Measurements from ENCODE around the gene FBLN2. TPM values are rescaled to one million over a fixed set of nuclear protein-coding genes. Genes with fewer than 3 reads are reported as not detected.

FBLN2 gene
- total and polyA plus RNA-seq, 10 of the 15 experiments (the other 5 are each of a cell fraction or from before 2014, with no cell fraction given), result 0.03 to 0.41 (median 0.12) TPM; not detected in 2

DNA sequence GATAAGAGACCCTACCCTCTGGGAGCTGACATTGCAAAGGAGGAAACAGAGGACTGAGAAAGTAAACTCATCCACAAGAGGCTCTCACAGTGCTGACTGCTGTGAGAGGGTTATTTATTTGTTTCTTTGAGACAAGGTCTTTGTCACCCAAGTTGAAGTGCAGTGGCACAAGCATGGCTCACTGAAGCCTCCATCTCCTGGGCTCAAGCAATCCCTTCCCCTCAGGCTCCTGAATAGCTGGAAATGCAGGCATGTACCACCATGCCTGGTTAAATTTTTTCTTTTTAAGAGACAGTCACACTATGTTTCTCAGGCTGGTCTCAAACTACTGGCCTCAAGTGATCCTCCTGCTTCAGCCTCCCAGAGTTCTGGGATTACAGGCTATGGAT, 52.8 kb downstream of the FBLN2 start (continued):
- TF ChIP-seq, protein P1, sequence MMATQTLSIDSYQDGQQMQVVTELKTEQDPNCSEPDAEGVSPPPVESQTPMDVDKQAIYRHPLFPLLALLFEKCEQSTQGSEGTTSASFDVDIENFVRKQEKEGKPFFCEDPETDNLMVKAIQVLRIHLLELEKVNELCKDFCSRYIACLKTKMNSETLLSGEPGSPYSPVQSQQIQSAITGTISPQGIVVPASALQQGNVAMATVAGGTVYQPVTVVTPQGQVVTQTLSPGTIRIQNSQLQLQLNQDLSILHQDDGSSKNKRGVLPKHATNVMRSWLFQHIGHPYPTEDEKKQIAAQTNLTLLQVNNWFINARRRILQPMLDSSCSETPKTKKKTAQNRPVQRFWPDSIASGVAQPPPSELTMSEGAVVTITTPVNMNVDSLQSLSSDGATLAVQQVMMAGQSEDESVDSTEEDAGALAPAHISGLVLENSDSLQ (IDR thresholded peaks at IDR 0.05), result no peak
- TF ChIP-seq IKZF2 (IDR thresholded peaks at IDR 0.05) (no peak), RAD51 (IDR thresholded peaks at IDR 0.05) (no peak)

DNA sequence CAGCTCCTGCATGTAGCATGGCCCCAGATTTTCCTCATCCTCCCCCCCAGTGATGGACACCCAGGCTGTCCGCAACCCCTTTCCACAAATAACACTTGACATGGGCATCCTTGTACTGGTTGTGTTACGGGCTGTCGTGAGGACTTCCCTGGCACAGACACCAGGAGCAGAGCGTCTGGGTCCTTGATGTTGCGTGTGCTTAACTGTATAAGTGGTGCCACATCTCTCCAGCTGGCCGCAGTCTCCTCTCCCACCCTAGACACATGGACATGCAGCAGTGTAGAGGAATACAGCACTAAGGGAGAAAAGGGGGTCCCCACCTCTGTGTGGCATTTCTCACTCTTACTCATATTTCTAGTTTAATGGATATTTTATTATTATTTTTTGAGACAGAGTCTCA, 56.6 kb downstream of the FBLN2 start:
- CTCF ChIA-PET, result no interaction called here
- in situ Hi-C loops (cut with MboI), result no loop called here
- no peaks in the 10 kb centered on the region for H3K79me2 ChIP-seq (ENCODE audit: control insufficient read depth, insufficient read depth, low read length)
- H3K4me1 ChIP-seq (ENCODE audit: control insufficient read depth, insufficient read depth, low read length), result no peaks in the 10 kb centered on the region
- RAD21 ChIA-PET (ENCODE audit: unreplicated experiment), result no interaction called here
- FAIRE-seq (no peak), DNase-seq (ENCODE audit: low read depth, low spot score) (no peak), ATAC-seq (no peak)
- H3K4me3 ChIP-seq, result no peak overlapping the region
- SMC1A ChIA-PET (ENCODE audit: uncharacterized antibody, unreplicated experiment), result no interaction called here
- H3K9ac ChIP-seq (ENCODE audit: control insufficient read depth, insufficient read depth, low read length), result no peak overlapping the region
- TF ChIP-seq KLF5 (IDR thresholded peaks at IDR 0.05; ENCODE audit: partially characterized antibody), result no peak
- H3K4me2 ChIP-seq (ENCODE audit: control insufficient read depth, insufficient read depth), result no peak overlapping the region
- no peaks in the 10 kb centered on the region for H4K20me1 ChIP-seq (ENCODE audit: control insufficient read depth, insufficient read depth)
- H2AFZ ChIP-seq (ENCODE audit: control insufficient read depth, low read depth, low read length), result no peak overlapping the region
- H3K36me3 ChIP-seq (ENCODE audit: control insufficient read depth in 2 of 2, insufficient read depth in 2 of 2, low read length in 1 of 2), result no peaks in the 10 kb centered on the region
- no peak overlapping the region for H3K27ac ChIP-seq (ENCODE audit: control insufficient read depth, insufficient read depth)
- intact Hi-C loops (cut with micrococcal nuclease; ENCODE audit: unreplicated experiment), result no loop called here
- POLR2A ChIA-PET, result no interaction called here
- no peaks in the 10 kb centered on the region for H3K9me3 ChIP-seq (replicated peaks; ENCODE audit: control insufficient read depth, insufficient read depth, low read length)
- peaks cover 0 to 1% of the 10 kb centered on the region in 2 experiments; a peak in 2 of 4 replicates for H3K27me3 ChIP-seq (replicated peaks in 1 of 2; ENCODE audit: control insufficient read depth in 2 of 2, insufficient read depth in 2 of 2, low read length in 1 of 2)
- WGBS (ENCODE audit: insufficient coverage, insufficient replicate concordance, low lambda C conversion rate, missing lambda C conversion rate), result 27% methylated on average over 6 of the region's 6 CpGs
- BruUV-seq (replicated peaks), result no TSS peak

All from GM12878 (cell line).